ENCODE results near the gene TLNRD1.

Gene TLNRD1

GRCh38 chr15:81029414-81030300 is 28.9 kb downstream of the TLNRD1 start:
- DNase-seq: no peak

GRCh38 chr15:81030301-81030750 is 29.6 kb downstream of the TLNRD1 start:
- no peak for DNase-seq

- no peak for DNase-seq
Measured at GRCh38 chr15:81031203-81031602, 30.5 kb downstream of the TLNRD1 start.

- no peak for DNase-seq
Measured at GRCh38 chr15:81032355-81032754, 31.6 kb downstream of the TLNRD1 start.

- no peak for DNase-seq
Measured at GRCh38 chr15:81032818-81033217, 32.1 kb downstream of the TLNRD1 start.

- DNase-seq: no peak
Measured at GRCh38 chr15:81033508-81033907, 32.8 kb downstream of the TLNRD1 start.

GRCh38 chr15:81037952-81038743 is 37.4 kb downstream of the TLNRD1 start:
- no peak for DNase-seq

GRCh38 chr15:81038975-81039607 is 38.4 kb downstream of the TLNRD1 start:
- DNase-seq: no peak

- DNase-seq: no peak
Measured at GRCh38 chr15:81040757-81041156, 40.0 kb downstream of the TLNRD1 start.

GRCh38 chr15:81043281-81043934 is 42.7 kb downstream of the TLNRD1 start:
- no peak for DNase-seq

GRCh38 chr15:81043935-81044575 is 43.3 kb downstream of the TLNRD1 start:
- DNase-seq: no peak

GRCh38 chr15:81046290-81046689 is 45.6 kb downstream of the TLNRD1 start:
- no peak for DNase-seq

GRCh38 chr15:81047928-81048327 is 47.2 kb downstream of the TLNRD1 start:
- DNase-seq: no peak

- DNase-seq: no peak
Measured at GRCh38 chr15:81049835-81050234, 49.1 kb downstream of the TLNRD1 start.

GRCh38 chr15:81050259-81050658 is 49.5 kb downstream of the TLNRD1 start:
- DNase-seq: no peak

- no peak for DNase-seq
Measured at GRCh38 chr15:81050805-81051204, 50.1 kb downstream of the TLNRD1 start.

GRCh38 chr15:81052046-81052445 is 51.3 kb downstream of the TLNRD1 start:
- no peak for DNase-seq

GRCh38 chr15:81053621-81054020 is 52.9 kb downstream of the TLNRD1 start:
- DNase-seq: no peak

- DNase-seq: no peak
Measured at GRCh38 chr15:81054236-81054635, 53.5 kb downstream of the TLNRD1 start.

Data from NCI-H2171 (cell line).